Thymus (tissue), 11 donors: ENCODE data around the gene MTIF3. TPM values are rescaled to one million over a fixed set of nuclear protein-coding genes. Genes with fewer than 3 reads are reported as not detected.

Experiments
- DNase-seq, 9 donors: peaks; one replicate each; pipeline ENCODE4 v3.0.0-alpha.2; 2013; ENCODE audit warnings: low spot score in 9 of 9, low read depth in 6 of 9, missing footprints in 1 of 9
- H3K27ac ChIP-seq, 2 donors: one replicate each; pipeline ENCODE4 v1.5.1; 2013; ENCODE audit warnings: control low read depth in 1 of 2, low read depth in 1 of 2, low read length in 1 of 2, mild to moderate bottlenecking in 1 of 2, moderate library complexity in 1 of 2
- H3K27me3 ChIP-seq, 2 donors: one replicate each; pipeline ENCODE4 v1.5.1; 2013; ENCODE audit warnings: low read length in 1 of 2; ENCODE audit not compliant: control insufficient read depth in 2 of 2, insufficient read depth in 1 of 2
- H3K36me3 ChIP-seq, 2 donors: one replicate each; pipeline ENCODE4 v1.5.1; 2013; ENCODE audit warnings: low read length in 1 of 2, mild to moderate bottlenecking in 1 of 2, moderate library complexity in 1 of 2; ENCODE audit not compliant: control insufficient read depth in 2 of 2, insufficient read depth in 2 of 2
- H3K4me1 ChIP-seq, 2 donors: one replicate each; pipeline ENCODE4 v1.5.1; 2013; ENCODE audit warnings: low read length in 2 of 2; ENCODE audit not compliant: control insufficient read depth in 2 of 2, insufficient read depth in 2 of 2
- H3K4me3 ChIP-seq, 2 donors: one replicate each; pipeline ENCODE4 v1.5.1; 2013; ENCODE audit warnings: low read length in 2 of 2, control low read depth in 1 of 2, mild to moderate bottlenecking in 1 of 2
- H3K9me3 ChIP-seq, 2 donors: one replicate each; pipeline ENCODE4 v1.5.1; 2013; ENCODE audit warnings: low read length in 1 of 2, mild to moderate bottlenecking in 1 of 2; ENCODE audit not compliant: control insufficient read depth in 2 of 2, insufficient read depth in 1 of 2
- WGBS: extraction: QIAGEN DNeasy Blood & Tissue Kit; methylation state at CpG from one replicate; pipeline ENCODE4 v1.1.7; 2013; 5-methylcytosine and 5-hydroxymethylcytosine counted together
- polyA plus RNA-seq: library from polyadenylated mRNA; stranded (reverse); fragments of 200-250 nt; gene quantifications from one replicate; pipeline ENCODE4 v1.2.3, GENCODE V29; 2013
- total RNA-seq: library from RNA; stranded (reverse); fragments of 120-200 nt; gene quantifications from one replicate; pipeline ENCODE4 v1.2.4, GENCODE V29; 2013
- donor health status: healthy.

MTIF3 gene
- total and polyA plus RNA-seq, 2 donors = 71.9 to 134 TPM

GRCh38 chr13:27425158-27425917, 25.0 kb downstream of the MTIF3 start:
- peaks cover 7 to 26% of the 10 kb centered on the region in 2 donors for H3K36me3 ChIP-seq
- H3K27ac ChIP-seq = peak overlapping the region; percentile 96 to 97
- no peaks in the 10 kb centered on the region for H3K27me3 ChIP-seq
- WGBS = 14% methylated on average over 13 of the region's 13 CpGs
- H3K9me3 ChIP-seq = no peaks in the 10 kb centered on the region
- H3K4me1 ChIP-seq = peaks cover 19 to 49% of the 10 kb centered on the region in 2 donors
- peak overlapping the region; percentile 76 to 81 for H3K4me3 ChIP-seq
- DNase-seq = peak in 3 of 9 donors; percentile 5 to 52 (median 33)

GRCh38 chr13:27424246-27425157, 25.9 kb downstream of the MTIF3 start, which contains the start of gene GTF3A:
GTF3A (plus strand) TSS chr13:27424619.
- H3K27me3 ChIP-seq = no peaks in the 10 kb centered on the region
- peaks cover 19 to 49% of the 10 kb centered on the region in 2 donors for H3K4me1 ChIP-seq
- no peaks in the 10 kb centered on the region for H3K9me3 ChIP-seq
- H3K36me3 ChIP-seq = peaks cover 7 to 18% of the 10 kb centered on the region in 2 donors
- peak; percentile 83 to 96 (median 88) for DNase-seq
- peak within 1 kb of the TSS; percentile 96 to 97 for H3K27ac ChIP-seq
- peak within 1 kb of the TSS; percentile 76 to 81 for H3K4me3 ChIP-seq
- WGBS = under 1% methylated on average over 85 of the region's 85 CpGs

- Histone ChIP-seq H3K4me1 (peaks cover 12 to 41% of the 10 kb centered on the region in 2 donors), H3K27ac (no peak overlapping the region), H3K9me3 (no peaks in the 10 kb centered on the region), H3K27me3 (no peaks in the 10 kb centered on the region), H3K4me3 (no peak overlapping the region), H3K36me3 (peaks cover 0 to 7% of the 10 kb centered on the region in 2 donors)
- no peak for DNase-seq
- WGBS = 96% methylated on average over 7 of the region's 7 CpGs
Measured at GRCh38 chr13:27423333-27423732, 27.0 kb downstream of the MTIF3 start.

- WGBS = 96% methylated on average over 8 of the region's 8 CpGs
- Histone ChIP-seq H3K4me3 (no peak overlapping the region), H3K27ac (no peak overlapping the region), H3K9me3 (no peaks in the 10 kb centered on the region), H3K4me1 (peaks cover 0 to 21% of the 10 kb centered on the region in 2 donors), H3K27me3 (no peaks in the 10 kb centered on the region), H3K36me3 (no peaks in the 10 kb centered on the region)
- no peak for DNase-seq
Measured at GRCh38 chr13:27421101-27421871, 29.1 kb downstream of the MTIF3 start.

- Histone ChIP-seq H3K36me3 (no peaks in the 10 kb centered on the region), H3K27me3 (no peaks in the 10 kb centered on the region), H3K27ac (no peak overlapping the region), H3K9me3 (no peaks in the 10 kb centered on the region), H3K4me3 (no peak overlapping the region), H3K4me1 (peaks cover 0 to 9% of the 10 kb centered on the region in 2 donors)
- 98% methylated on average over 1 of the region's 1 CpG for WGBS
- DNase-seq = no peak
Measured at GRCh38 chr13:27419328-27419727, 31.0 kb downstream of the MTIF3 start.

GRCh38 chr13:27415116-27415515, 35.2 kb downstream of the MTIF3 start:
- WGBS = 98% methylated on average over 1 of the region's 1 CpG
- Histone ChIP-seq H3K36me3 (no peaks in the 10 kb centered on the region), H3K27ac (no peak overlapping the region), H3K9me3 (no peaks in the 10 kb centered on the region), H3K4me3 (no peak overlapping the region), H3K4me1 (peaks cover 0 to 4% of the 10 kb centered on the region in 2 donors), H3K27me3 (peaks cover 0 to 2% of the 10 kb centered on the region in 2 donors)
- no peak for DNase-seq

- no peaks in the 10 kb centered on the region for H3K9me3 ChIP-seq
- H3K4me3 ChIP-seq = no peak overlapping the region
- WGBS = 94% methylated on average over 3 of the region's 3 CpGs
- no peak overlapping the region for H3K27ac ChIP-seq
- H3K36me3 ChIP-seq = no peaks in the 10 kb centered on the region
- peaks cover 0 to 2% of the 10 kb centered on the region in 2 donors for H3K27me3 ChIP-seq
- peaks cover 0 to 6% of the 10 kb centered on the region in 2 donors for H3K4me1 ChIP-seq
- DNase-seq = no peak
Measured at GRCh38 chr13:27411341-27411740, 39.0 kb downstream of the MTIF3 start.

GRCh38 chr13:27409013-27409412, 41.4 kb downstream of the MTIF3 start:
- Histone ChIP-seq H3K9me3 (no peaks in the 10 kb centered on the region), H3K27ac (no peak overlapping the region), H3K4me1 (peaks cover 0 to 3% of the 10 kb centered on the region in 2 donors), H3K27me3 (peaks cover 0 to 2% of the 10 kb centered on the region in 2 donors), H3K4me3 (no peak overlapping the region), H3K36me3 (no peaks in the 10 kb centered on the region)
- no peak for DNase-seq
- WGBS = over 99% methylated on average over 2 of the region's 2 CpGs
